ENCODE data around the gene MSI1.

MSI1 gene

GRCh38 chr12:120362516-120363273, 6.3 kb downstream of the MSI1 start:
- TF ChIP-seq ZBTB7A (IDR thresholded peaks at IDR 0.05; ENCODE audit: low read depth) (no peak), MAX (IDR thresholded peaks at IDR 0.05) (no peak), TCF12 (IDR thresholded peaks at IDR 0.05; ENCODE audit: low read depth) (no peak), NFIC (IDR thresholded peaks at IDR 0.05) (no peak), REST (IDR thresholded peaks at IDR 0.05; ENCODE audit: low read depth) (no peak), CREB1 (IDR thresholded peaks at IDR 0.05; ENCODE audit: low read depth) (no peak), TAF1 (IDR thresholded peaks at IDR 0.05; ENCODE audit: low read depth) (no peak), EGR1 (IDR thresholded peaks at IDR 0.05) (no peak)

- TF ChIP-seq FOXM1 (IDR thresholded peaks at IDR 0.05; ENCODE audit: borderline replicate concordance, low read depth), result no peak
- TF ChIP-seq REST (IDR thresholded peaks at IDR 0.05; ENCODE audit: low read depth), result no peak
- peak; percentile 20; the same call in 1 of the 2 replicates for TF ChIP-seq NFIC (IDR thresholded peaks at IDR 0.05)
- TF ChIP-seq RAD21 (IDR thresholded peaks at IDR 0.05; ENCODE audit: low read depth), result no peak
- TF ChIP-seq EP300 (IDR thresholded peaks at IDR 0.05; ENCODE audit: borderline replicate concordance), result no peak
- no peak for TF ChIP-seq USF1 (IDR thresholded peaks at IDR 0.05)
- TF ChIP-seq CEBPB (IDR thresholded peaks at IDR 0.05), result no peak
- peak; percentile 32; the same call in 1 of the 2 replicates for TF ChIP-seq TCF12 (IDR thresholded peaks at IDR 0.05; ENCODE audit: low read depth)
- no peak for TF ChIP-seq TAF1 (IDR thresholded peaks at IDR 0.05; ENCODE audit: low read depth)
- TF ChIP-seq EGR1 (IDR thresholded peaks at IDR 0.05), result 0 out of 2 replicates have a peak, but pooled peaks have one; percentile 9
- peak; percentile 54; the same call in 1 of the 2 replicates for TF ChIP-seq CREB1 (IDR thresholded peaks at IDR 0.05; ENCODE audit: low read depth)
- 0 out of 2 replicates have a peak, but pooled peaks have one; percentile 12 for TF ChIP-seq TEAD4 (IDR thresholded peaks at IDR 0.05)
- 0 out of 2 replicates have a peak, but pooled peaks have one; percentile 43 for TF ChIP-seq MAX (IDR thresholded peaks at IDR 0.05)
- TF ChIP-seq YY1 (IDR thresholded peaks at IDR 0.05; ENCODE audit: low read depth), result peak; percentile 57; the same call in 1 of the 2 replicates
- TF ChIP-seq ZBTB7A (IDR thresholded peaks at IDR 0.05; ENCODE audit: low read depth), result peak; percentile 89
Observed at GRCh38 chr12:120361506-120362208, 7.3 kb downstream of the MSI1 start.

- no peak for TF ChIP-seq TEAD4 (IDR thresholded peaks at IDR 0.05)
Observed at GRCh38 chr12:120359128-120359527, 9.8 kb downstream of the MSI1 start.

GRCh38 chr12:120358412-120359100, 10.4 kb downstream of the MSI1 start:
- TF ChIP-seq RAD21 (IDR thresholded peaks at IDR 0.05; ENCODE audit: low read depth) (peak; percentile 14; the same call in 1 of the 2 replicates), TEAD4 (IDR thresholded peaks at IDR 0.05) (no peak), TCF12 (IDR thresholded peaks at IDR 0.05; ENCODE audit: low read depth) (no peak)

GRCh38 chr12:120357104-120357503, 11.9 kb downstream of the MSI1 start:
- no peak for TF ChIP-seq TEAD4 (IDR thresholded peaks at IDR 0.05)
- TF ChIP-seq NFIC (IDR thresholded peaks at IDR 0.05), result no peak
- TF ChIP-seq EGR1 (IDR thresholded peaks at IDR 0.05), result no peak
- TF ChIP-seq CEBPB (IDR thresholded peaks at IDR 0.05), result no peak
- TF ChIP-seq CREB1 (IDR thresholded peaks at IDR 0.05; ENCODE audit: low read depth), result no peak
- no peak for TF ChIP-seq REST (IDR thresholded peaks at IDR 0.05; ENCODE audit: low read depth)
- TF ChIP-seq RAD21 (IDR thresholded peaks at IDR 0.05; ENCODE audit: low read depth), result no peak
- no peak for TF ChIP-seq TAF1 (IDR thresholded peaks at IDR 0.05; ENCODE audit: low read depth)
- TF ChIP-seq YY1 (IDR thresholded peaks at IDR 0.05; ENCODE audit: low read depth), result no peak
- TF ChIP-seq ZBTB7A (IDR thresholded peaks at IDR 0.05; ENCODE audit: low read depth), result no peak
- TF ChIP-seq TCF12 (IDR thresholded peaks at IDR 0.05; ENCODE audit: low read depth), result no peak
- TF ChIP-seq MAX (IDR thresholded peaks at IDR 0.05), result no peak
- no peak for TF ChIP-seq FOXM1 (IDR thresholded peaks at IDR 0.05; ENCODE audit: borderline replicate concordance, low read depth)
- no peak for TF ChIP-seq USF1 (IDR thresholded peaks at IDR 0.05)
- no peak for TF ChIP-seq EP300 (IDR thresholded peaks at IDR 0.05; ENCODE audit: borderline replicate concordance)

All from Ishikawa (cell line).